Measurements from ENCODE around the gene SNX13.

The SNX13 gene

GRCh38 chr7:17806631-17807030 lies 133.7 kb downstream of the SNX13 start:
- no peak for DNase-seq (ENCODE audit: low read depth)
- no peak for TF ChIP-seq CTCF (IDR thresholded peaks at IDR 0.05; ENCODE audit: low read depth, low read length, missing control alignments)
- no peak overlapping the region for H3K4me3 ChIP-seq (ENCODE audit: low read depth, low read length)

GRCh38 chr7:17802056-17802455 lies 138.2 kb downstream of the SNX13 start:
- H3K4me3 ChIP-seq (ENCODE audit: low read depth, low read length) = no peak overlapping the region
- DNase-seq (ENCODE audit: low read depth) = no peak
- TF ChIP-seq CTCF (IDR thresholded peaks at IDR 0.05; ENCODE audit: low read depth, low read length, missing control alignments) = no peak

- no peak for TF ChIP-seq CTCF (IDR thresholded peaks at IDR 0.05; ENCODE audit: low read depth, low read length, missing control alignments)
- no peak overlapping the region for H3K4me3 ChIP-seq (ENCODE audit: low read depth, low read length)
- DNase-seq (ENCODE audit: low read depth) = no peak
Measured at GRCh38 chr7:17792075-17792936, 148.0 kb downstream of the SNX13 start.

GRCh38 chr7:17787257-17787656 lies 153.0 kb downstream of the SNX13 start:
- no peak for DNase-seq (ENCODE audit: low read depth)
- no peak overlapping the region for H3K4me3 ChIP-seq (ENCODE audit: low read depth, low read length)
- no peak for TF ChIP-seq CTCF (IDR thresholded peaks at IDR 0.05; ENCODE audit: low read depth, low read length, missing control alignments)

- no peak for DNase-seq (ENCODE audit: low read depth)
- TF ChIP-seq CTCF (IDR thresholded peaks at IDR 0.05; ENCODE audit: low read depth, low read length, missing control alignments) = no peak
- no peak overlapping the region for H3K4me3 ChIP-seq (ENCODE audit: low read depth, low read length)
Measured at GRCh38 chr7:17786314-17786852, 153.9 kb downstream of the SNX13 start.

GRCh38 chr7:17782216-17782549 lies 158.1 kb downstream of the SNX13 start:
- DNase-seq (ENCODE audit: low read depth) = no peak
- H3K4me3 ChIP-seq (ENCODE audit: low read depth, low read length) = no peak overlapping the region
- no peak for TF ChIP-seq CTCF (IDR thresholded peaks at IDR 0.05; ENCODE audit: low read depth, low read length, missing control alignments)

Measured in GM12864 (cell line).